ENCODE results near the gene BCAN.

The BCAN gene

DNA sequence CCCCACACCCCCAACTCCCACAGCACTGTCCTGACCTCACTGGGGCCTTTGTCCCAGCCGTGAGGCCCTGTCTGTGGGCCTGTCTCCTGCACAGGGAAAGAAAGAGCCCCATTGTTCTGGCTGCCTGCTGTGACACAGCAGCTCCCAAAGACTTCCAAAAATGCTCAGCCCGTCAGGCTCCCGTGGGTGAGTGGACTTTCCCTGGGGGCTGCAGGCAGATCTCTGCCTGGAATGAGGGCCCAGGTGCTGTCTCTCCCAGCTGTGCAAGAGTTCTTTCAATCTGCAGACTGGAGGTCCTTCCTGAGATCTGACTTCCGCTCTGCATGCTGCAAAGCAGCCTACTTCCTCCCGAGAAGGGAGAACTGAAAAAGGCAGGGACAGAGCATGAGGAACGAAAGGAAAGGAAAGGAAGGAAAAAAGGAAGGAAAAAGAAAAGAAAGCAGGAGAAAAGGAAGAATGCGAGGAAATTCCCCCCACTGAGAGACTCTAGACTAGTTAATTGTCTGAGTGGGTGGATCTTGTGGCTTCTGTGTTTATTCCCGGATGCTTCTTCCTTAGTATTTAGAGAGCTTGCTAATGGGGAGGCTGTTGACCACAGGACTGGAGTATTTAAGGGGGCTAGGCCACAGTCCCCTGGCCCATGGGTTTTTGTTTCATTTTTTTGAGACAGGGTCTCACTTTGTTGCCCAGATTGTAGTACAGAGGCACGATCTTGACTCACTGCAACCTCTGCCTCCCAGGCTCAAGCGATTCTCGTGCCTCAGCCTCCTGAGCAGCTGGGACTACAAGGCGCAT, 20.3 kb downstream of the BCAN start:
- no peak for DNase-seq (ENCODE audit: low read depth, low spot score)

DNA sequence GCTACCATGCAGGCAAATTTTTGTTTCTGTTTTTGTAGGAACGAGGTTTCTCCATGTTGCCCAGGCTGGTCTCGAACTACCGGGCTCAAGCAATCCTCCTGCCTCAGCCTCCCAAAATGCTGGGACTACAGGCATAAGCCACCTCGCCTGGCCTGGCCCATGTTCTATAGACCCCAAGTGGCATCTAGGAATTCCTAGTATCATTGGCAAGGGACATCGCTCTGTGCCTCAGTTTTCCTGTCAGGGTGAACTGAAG, 20.8 kb downstream of the BCAN start:
- no peak for DNase-seq (ENCODE audit: low read depth, low spot score)

DNA sequence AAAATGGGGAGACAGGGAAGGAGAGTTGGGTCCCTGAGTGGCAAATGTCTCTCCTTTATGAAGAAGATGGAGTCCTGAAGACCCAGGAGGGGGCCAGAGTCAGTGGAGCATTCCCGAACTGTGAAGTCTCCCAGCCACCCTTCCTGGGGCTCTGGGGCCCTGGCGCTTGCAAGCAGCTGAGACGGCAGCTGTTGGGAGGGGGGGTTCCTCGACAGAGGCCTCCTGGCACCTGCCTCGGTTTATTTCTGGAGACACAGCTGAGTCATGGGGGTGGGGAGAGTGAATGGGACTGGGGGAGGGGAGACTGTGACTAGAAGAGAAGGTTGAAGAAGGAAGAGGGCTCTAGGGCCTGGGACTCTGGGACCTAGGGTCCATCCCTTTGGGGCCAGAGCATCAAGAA, 21.3 kb downstream of the BCAN start:
- DNase-seq (ENCODE audit: low read depth, low spot score): no peak

DNA sequence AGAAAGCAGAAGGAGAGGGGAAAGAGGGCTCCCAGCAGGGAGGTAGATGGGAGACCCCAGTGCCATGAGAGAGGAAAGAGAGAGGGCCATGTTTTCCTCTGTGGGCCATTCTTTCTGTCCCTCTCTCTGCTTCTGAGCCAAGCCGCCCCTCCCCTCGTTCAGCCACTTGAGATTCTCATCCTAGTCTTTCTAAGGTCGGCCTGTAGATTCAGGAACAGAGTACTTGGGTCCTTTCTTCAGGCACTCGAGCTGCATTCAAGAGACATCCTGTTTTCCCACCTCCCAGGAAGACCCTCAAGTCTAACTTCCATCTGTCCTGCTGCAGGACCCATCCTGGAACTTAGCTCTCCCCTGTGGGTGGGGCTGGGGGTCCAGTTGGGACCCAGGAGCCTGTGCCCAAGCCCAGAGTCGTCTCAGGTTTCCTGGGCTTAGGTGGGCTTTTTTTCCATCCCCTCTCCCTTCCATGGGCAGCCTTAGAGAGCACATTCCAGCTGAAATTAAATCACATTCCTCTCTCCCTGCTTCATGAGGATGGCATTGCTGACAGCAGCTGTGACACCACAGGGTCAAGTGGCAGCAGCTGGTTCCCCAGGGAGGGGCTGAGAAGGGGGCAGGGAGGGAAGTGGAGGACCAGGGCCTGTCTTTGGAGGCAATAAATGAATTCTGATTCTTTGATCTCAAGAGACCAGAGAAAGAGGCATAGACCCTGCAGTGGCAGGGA, 22.3 kb downstream of the BCAN start:
- DNase-seq (ENCODE audit: low read depth, low spot score): no peak

DNA sequence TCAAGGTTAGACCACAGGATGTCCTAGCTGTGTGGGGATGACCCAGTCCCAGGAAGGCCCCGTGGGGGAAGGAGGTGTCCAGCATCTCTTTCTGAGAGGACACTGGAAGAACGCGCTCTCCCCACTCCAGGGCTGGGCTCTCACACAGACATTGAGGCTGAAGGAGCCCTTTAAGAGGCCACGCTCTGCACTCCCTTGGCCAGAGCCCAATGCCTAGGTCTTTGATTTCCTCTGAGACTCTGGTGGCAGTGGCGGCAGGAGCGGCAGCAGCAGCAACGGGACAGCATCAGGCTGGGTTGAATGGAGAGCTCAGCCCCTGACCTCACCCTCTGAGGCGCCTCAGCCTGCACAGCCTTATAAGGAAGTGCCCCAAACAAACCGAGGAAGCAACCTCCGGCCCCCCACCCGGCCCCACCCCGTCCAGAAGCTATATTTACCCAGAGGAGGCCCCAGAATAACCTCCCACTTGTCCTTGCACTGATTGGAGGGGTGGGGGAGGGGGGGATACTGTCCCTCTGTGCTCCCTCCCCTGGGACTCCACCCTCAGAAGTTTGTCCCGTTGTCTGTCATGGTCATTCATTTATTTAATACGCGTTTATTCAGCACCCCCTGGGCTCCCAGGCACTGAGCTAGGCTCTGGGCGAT, 23.0 kb downstream of the BCAN start:
- DNase-seq (ENCODE audit: low read depth, low spot score): no peak

DNA sequence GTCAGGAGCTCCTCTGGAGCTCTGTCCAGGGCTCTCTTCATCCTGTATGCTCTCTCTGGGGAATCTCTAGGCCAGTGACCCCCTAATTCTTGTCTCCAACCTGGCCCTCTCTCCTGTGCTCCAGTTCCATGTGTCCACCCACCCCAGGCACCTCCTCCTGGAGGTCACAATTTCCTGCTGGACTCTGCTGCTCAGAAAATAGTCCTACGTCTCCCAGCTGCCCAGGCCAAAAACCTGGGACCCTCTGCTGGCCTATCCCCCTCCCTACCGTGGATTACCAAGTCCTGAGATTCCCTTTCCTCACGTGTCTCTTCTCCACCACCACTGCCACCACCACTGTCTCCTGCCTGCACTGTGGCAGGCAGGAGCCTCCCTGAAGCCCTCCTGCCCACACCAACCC, 23.6 kb downstream of the BCAN start:
- DNase-seq (ENCODE audit: low read depth, low spot score): no peak

DNA sequence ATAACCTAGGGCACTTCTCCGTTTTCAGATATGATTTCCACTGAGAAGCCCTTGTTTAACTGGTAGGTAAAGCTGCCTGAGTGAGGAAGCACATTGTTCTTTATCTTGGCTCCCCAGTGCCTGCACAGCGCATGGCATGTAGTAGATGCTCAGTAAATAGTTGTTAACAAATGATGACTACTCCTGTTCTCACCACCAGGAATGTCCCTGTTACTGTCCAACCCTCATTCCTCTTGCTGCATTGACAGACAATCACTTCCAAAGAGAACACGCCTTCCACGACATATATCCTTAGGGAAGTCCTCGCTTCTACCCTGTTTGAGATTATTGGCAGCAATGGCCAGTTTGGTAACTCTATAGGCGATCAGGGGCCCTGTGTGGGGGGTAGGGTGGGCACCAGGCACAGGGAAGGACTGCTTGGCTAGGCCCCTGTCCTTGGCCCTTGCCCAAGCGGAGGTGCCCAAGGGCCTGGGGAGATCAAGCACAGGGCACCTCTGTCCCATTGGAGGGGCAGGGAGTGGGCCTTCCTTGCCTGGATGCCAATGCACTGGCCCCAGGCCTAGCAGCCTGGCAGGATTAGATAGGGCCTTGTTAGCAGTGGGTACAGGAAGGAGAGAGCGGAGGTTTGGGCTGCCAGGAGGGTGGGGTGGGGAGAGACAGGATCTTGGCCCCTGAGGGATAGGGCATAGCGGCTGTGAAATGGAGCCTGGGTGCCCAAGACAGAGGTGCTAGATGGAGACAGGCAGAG, 25.1 kb downstream of the BCAN start:
- no peak for DNase-seq (ENCODE audit: low read depth, low spot score)

DNA sequence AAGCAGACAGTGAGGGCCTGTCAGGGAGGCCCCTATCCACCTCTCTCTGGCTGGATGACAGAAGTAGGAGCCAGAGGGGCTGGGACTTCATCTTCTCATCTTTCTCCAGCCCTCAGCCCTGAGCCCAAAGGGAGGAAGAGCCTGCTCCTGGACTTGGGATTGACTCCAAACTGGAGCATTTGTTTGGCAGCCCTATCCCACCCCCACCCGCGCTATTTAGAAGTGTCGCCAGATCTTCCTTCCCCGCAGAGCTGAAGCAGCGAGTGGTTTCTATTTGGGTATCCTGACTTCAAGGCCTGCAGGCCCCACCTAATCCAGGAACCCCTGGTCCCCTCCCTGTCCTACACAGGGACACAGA, 25.7 kb downstream of the BCAN start:
- no peak for DNase-seq (ENCODE audit: low read depth, low spot score)

DNA sequence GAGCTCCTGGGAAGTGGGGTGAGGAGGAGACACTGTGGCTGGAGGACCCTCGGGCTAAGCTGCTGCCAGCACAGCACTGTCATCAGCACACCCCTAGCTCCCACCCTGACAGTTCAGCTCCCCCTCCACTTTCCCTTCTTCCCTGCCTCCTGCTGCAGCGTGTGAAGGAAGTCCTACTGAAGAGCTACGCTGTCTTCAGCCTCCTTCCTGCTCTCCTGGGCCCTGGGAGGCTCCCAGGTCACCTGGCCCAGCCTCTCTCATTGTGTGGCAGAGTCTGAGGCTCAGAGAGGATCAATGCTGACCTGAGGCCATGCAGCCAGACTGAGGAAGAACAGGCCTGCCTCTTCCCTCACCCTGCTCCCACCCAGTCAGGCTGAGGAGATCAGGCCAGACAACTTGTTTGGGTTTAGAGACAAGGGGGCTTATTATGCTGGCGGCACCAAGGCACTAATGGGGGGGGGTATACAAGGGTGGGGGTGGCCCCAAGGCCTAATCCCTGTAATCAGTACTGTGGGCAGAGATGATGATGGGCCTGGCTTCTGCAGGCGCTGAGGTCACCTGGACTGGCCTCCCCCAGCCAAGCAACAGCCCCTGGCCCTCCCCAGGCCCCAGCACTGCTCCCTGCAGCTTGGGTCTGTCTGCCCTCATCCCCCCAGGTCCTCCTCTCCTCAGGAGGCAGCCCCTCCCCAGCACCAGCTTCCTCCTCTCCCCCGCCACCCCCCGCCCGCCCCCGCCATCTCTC, 26.2 kb downstream of the BCAN start:
- no peak for DNase-seq (ENCODE audit: low read depth, low spot score)

DNA sequence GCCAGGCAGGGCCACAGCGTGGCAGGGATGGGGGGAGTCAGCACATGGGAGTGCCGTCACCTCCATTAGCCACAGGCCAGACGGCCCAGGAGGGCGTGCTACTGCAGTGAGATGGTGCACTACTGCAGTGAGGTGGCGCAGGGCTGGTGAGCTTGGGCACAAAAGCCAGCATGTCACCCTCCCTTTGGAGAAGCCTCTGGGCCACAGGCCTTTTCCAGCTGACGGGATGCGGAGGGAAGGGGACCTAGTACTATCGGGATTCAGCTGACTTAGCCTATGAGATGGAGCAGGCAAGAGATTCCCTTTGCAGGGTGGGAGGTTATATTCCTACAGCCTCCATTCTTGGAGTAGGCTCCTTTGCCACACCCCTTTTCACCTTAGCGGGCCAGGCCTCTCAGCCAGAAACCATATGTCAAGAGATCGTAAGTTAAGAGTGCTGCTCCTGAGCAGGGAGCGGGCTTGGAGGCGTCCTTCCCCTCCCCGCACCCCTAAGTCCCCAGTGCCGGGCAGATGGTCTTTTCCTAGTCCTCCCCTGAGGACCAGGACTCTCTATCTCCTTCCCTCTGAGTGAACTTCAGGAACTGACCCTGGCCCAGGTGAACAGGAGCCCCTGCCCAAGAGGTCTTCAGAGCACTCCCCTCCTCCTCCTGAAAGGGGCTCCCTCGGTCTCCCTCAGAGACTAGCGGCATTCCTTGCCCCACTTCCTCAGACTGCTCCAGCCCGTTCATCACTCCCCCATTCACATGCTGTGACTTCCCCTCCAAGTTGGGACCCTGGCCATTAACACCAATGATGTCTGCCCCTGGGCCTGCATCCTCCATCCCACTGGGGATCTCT, 27.1 kb downstream of the BCAN start:
- DNase-seq (ENCODE audit: low read depth, low spot score): no peak

DNA sequence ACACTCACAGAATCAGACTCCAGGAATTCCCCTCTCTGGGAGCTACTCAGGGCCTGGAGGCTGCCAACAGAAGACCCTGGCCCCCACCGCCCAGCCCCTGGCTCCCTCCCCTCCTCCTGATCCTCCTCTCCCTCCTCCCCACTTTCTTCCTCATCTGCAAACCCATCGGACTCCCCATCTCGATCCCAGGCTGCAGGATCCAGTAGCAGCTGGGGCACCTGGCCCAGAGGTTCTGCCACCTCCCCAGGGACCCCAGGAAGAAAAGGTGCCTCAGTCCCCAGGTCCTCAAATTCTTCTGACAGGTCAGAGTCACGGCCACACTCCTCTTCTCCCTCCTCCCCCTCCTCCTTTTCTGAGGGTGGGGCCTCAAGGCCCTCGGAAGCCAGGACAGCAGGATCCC, 27.9 kb downstream of the BCAN start:
- DNase-seq (ENCODE audit: low read depth, low spot score): no peak

DNA sequence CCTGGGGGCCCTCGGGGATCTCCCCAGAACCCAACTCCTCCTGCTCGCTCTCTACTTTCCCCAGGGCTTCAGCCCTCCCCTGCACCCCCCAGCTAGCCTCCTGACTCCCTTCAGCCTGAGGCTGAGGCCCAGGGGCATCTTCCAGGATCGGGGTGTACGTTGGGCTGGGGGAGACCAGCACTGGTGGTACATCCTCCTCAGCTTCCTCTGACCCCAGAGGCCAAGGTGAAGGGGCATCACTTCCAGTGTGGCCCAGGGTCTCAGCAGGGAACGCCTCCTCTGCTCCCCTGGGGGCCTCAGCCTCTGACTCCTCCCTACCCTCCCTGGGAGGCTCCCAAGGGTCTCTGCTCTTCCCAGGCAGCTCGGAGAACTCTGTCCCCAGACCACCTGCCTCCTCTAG, 28.4 kb downstream of the BCAN start:
- no peak for DNase-seq (ENCODE audit: low read depth, low spot score)

DNA sequence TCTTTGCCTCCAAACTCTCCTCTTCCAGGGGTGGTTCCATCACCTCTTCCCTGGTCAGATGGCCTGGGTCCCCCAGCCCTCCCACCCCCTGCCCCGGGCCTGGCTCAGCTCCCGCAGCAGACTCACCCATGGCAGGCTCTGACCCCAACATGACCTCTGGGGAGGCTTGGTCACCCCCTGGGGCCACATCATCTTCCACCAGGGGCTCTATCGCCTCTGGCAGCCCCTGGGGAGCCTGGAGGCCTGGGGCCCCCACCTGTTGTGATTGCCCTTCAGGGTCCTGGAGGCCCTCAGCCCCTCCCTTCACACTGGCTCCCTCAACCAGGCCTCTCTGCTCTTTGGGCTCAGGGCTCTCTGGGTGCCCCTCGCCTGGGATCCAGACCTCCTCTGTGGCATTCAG, 28.9 kb downstream of the BCAN start:
- DNase-seq (ENCODE audit: low read depth, low spot score): no peak

DNA sequence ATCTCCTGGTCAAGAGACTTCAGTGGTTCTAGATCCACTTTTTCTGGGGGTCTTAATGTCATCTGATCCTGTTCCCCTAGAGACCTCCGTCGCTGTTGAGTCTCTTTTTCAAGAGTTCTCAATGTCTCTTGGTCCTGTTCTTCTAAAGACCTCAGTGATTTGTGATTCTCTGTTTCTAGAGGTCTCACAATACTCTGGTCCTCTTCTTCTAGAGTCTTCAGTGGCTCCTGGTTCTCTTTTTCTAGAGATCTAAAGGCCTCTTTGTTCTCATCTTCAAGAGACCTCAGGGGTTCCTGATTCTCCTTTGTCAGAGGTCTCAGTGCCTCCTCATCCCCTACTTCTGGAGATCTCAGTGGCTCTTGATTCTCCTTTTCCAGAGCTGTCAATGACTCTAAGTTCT, 29.9 kb downstream of the BCAN start:
- no peak for DNase-seq (ENCODE audit: low read depth, low spot score)

DNA sequence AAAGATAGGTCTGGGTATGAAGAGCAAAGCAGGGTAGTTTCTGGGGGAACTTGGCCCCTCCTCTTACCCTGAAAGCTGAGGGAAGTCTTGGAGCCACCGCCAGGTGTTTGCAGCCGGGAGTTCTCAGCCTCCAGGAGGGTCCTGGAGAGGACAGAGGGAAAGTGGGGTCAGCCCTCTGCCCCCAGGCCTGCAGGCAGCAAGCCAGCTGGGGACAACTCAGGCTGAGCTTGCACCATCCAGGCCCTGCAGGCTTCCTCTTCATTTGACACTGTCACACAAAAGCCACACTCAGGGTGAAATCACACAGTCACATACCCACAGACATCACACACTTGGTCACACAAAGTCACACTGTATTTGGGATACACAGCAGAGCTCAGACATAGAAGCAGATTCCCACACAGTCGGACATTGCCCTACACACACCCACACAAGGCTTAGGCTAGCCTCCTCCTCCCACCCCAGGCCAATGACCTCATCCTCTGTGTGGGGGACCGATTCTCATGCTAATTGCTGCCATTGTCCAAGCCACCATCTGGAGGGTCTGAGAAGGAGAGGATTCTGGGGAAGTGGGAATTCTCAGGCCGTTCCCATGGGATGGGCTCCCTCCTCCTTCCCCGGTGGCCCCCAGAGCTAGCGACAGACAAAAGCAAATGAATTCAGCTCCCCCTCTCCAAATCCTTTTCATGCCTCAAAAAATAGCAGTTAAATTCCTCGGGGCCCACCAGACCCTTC, 31.6 kb downstream of the BCAN start:
- no peak for DNase-seq (ENCODE audit: low read depth, low spot score)

DNA sequence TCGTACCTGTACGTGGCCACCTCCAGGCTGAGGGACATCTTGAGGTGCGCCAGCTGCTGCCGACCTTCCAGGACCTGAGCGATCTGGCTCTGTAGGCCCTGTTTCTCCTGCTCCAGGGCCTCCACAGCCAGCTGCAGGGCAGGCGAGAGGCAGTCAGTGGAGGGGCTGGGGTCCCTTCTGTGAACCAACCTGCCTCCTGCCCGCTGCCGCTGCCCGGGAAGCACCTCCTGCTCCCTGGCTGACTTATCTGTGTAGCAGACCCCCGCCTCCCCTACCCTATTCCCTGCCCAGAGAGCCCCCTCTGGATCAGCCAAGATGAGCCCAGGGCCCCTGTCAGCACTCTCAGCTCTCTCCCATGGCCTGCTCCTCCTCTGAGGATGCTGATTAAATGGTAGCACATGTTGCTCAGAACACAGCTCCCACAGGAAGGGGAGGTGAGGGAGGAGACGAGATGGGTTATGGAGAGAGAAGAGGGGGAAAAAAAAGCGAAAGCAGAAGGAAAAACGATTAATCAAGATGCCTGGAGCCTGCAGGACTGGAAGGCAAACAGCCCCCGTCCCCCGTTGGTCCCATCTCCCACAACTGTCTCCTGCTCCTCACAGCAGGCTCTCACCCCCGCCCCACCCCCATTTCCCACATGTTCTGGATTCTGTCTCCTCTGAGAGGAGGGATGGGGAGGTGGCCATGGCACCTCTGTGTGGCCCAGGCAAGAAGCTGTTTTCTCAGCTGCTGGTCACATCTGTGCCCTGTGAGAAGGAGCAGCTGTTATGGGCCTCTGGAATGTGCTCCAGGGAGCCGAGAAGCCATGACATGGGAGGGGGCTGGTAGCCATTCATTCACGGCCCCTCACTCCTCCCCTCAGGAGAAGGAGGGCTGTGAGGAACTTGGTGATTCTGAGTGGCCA, 33.5 kb downstream of the BCAN start:
- DNase-seq (ENCODE audit: low read depth, low spot score): no peak

DNA sequence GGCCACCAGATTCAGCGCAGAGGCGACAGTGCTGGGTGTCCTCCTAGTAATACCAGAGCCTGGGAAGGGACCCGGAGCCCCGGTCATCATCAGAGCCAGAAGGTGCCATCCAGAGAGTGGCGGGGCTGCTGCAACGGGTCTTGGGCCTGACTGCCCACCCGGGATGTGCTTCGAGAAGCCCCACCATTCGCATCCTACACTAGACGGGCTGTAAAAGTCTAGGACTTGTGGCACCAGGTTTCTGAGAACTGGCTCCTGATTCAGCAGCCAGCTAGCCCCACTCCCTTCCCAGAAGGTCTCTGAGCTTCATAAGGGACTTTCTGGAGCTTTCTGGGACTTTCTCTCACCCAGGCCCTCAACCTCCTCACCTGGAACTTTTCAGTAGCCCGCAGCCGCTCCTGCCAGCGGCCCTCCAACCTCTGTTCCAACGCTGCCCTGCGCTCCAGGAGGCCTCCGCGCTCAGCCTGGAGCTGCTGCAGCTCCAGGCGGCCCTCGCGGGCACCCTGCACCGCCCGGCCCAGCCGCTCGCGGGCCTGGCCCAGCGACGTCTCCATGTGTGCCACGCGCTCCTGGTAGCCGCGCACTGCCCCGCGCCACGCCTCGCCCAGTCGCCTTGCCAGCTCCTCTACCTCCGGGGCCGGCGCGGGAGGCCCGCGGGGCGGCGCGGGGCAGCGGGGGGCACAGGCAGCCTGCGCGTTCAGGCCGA, 34.4 kb downstream of the BCAN start:
- no peak for DNase-seq (ENCODE audit: low read depth, low spot score)

DNA sequence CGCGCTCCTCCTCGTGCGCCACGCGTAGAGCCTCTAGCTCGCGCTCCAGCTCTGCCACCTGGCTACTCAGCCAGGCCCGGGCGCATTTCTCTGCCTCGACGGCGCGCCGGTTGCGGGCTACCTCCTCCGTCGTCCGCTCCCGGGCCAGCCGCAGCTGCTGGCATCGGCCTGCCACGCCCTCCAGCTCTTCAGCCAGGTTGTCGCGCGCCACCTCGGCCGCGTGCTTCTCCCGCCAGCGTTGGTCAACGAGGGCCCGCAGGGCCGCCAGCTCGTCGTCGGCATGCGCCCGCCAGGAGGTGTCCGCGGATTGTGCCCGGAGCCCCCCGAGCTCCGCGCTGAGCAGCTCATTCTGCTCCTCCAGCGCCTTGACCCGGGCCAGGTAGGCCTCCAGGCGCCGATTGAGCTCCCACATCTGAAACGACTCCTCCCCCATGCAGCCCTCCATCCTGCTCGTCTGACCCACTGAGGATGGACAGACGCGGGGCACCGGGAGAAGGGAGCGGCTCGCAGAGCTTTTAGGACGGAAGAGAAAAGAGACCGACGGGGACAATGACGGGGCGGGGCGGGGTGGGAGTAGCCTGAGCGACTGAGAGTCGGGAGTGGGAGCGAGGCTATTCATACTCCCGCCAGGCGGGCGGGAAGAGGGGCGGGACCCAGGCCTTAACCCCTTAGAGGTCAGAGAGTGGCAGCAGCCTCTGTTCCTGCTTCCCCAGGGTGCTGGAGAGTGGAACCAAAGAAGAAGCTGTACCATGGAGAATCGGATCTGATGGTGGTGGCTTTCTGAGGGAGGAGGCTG, 35.1 kb downstream of the BCAN start, which contains the start of gene NES:
Gene NES, minus strand, starts transcription at position 588 of the 796 bp plus-strand sequence. Its CDS starts 143 bp downstream, at position 445.
- DNase-seq (ENCODE audit: low read depth, low spot score): no peak
